Esophagus muscularis mucosa (tissue), 4 donors: ENCODE measurements around the gene FGFRL1. TPM values are rescaled to one million over a fixed set of nuclear protein-coding genes. Genes with fewer than 3 reads are reported as not detected.

ENCODE experiments used
- DNase-seq: peaks from one replicate; pipeline ENCODE4 v3.0.0-alpha.2; 2017; ENCODE audit errors: extremely low spot score
- H3K27ac ChIP-seq, 4 donors: fragments of 200-600 bp; sonication (generic); replicated peaks in 1 of 4; 1 replicate in 3 of 4; 2 replicates in 1 of 4; pipeline ENCODE4 v1.5.1; 2016 to 2019; ENCODE audit warnings: mild to moderate bottlenecking in 1 of 4
- H3K27me3 ChIP-seq, 4 donors: fragments of 200-600 bp; sonication (generic); one replicate each; pipeline versions ENCODE4 v1.5.1 to v1.6.0; 2016 to 2019
- H3K36me3 ChIP-seq, 4 donors: fragments of 200-600 bp; sonication (generic); one replicate each; pipeline ENCODE4 v1.5.1; 2016 to 2019
- H3K4me1 ChIP-seq, 4 donors: fragments of 200-600 bp; sonication (generic); one replicate each; pipeline ENCODE4 v1.5.1; 2016 to 2019
- H3K4me3 ChIP-seq, 4 donors: fragments of 200-600 bp; sonication (generic); 1 replicate in 2 of 4; 2 replicates in 2 of 4; pipeline ENCODE4 v1.5.1; 2016 to 2019; ENCODE audit warnings: mild to moderate bottlenecking in 4 of 4, moderate library complexity in 1 of 4
- H3K9me3 ChIP-seq, 4 donors: fragments of 200-600 bp; sonication (generic); 1 replicate in 3 of 4; 2 replicates in 1 of 4; pipeline ENCODE4 v1.5.1; 2016 to 2019
- CTCF ChIP-seq, 3 experiments: fragments of 200-600 bp in 2 of 3; fragments of 450-650 bp in 1 of 3; sonication (generic) in 2 of 3; IDR thresholded peaks; one replicate each; pipeline ENCODE4 v1.5.1; 2017 to 2019; ENCODE audit warnings: antibody characterized with exemption in 3 of 3, mild to moderate bottlenecking in 2 of 3, moderate library complexity in 1 of 3
- EP300 ChIP-seq: sonication (generic); formaldehyde crosslinking; IDR thresholded peaks from one replicate; pipeline ENCODE4 v1.6.1; 2017; ENCODE audit warnings: antibody characterized with exemption
- POLR2A ChIP-seq: fragments of 450-650 bp; IDR thresholded peaks from one replicate; pipeline ENCODE4 v1.6.1; 2017; ENCODE audit warnings: antibody characterized with exemption, moderate library complexity, mild to moderate bottlenecking, low read depth
- POLR2AphosphoS5 ChIP-seq, 2 donors: sonication (generic); formaldehyde crosslinking; IDR thresholded peaks; one replicate each; pipeline ENCODE4 v1.6.1; 2017; ENCODE audit warnings: antibody characterized with exemption in 2 of 2
- WGBS: methylation state at CpG from one replicate; pipeline ENCODE4 v1.1.5; 2018; 5-methylcytosine and 5-hydroxymethylcytosine counted together
- intact Hi-C: fragments of 100-400 bp; cut with DNase I; formaldehyde crosslinking; loops from one replicate; pipeline ENCODE4 v1.15.1; 2023
- total RNA-seq, 4 donors: library from RNA; depleted of rRNA; stranded (reverse); fragments of >200 nt; gene quantifications; one replicate each; pipeline versions ENCODE4 v1.1.0 to v1.2.1, GENCODE V29; 2016

FGFRL1 gene
- total RNA-seq, 4 donors from 2014 or later, result 22.0 to 54.2 (median 32.5) TPM

- DNase-seq, result no peak
- H3K9me3 ChIP-seq, result no peaks in the 10 kb centered on the region
- peaks cover 23 to 54% (median 45%) of the 10 kb centered on the region in 4 donors for H3K4me1 ChIP-seq
- TF ChIP-seq CTCF (IDR thresholded peaks at IDR 0.05) (no peak), POLR2AphosphoS5 (IDR thresholded peaks at IDR 0.05) (no peak), EP300 (no peak)
- peaks cover 7 to 18% (median 15%) of the 10 kb centered on the region in 4 donors for H3K36me3 ChIP-seq
- H3K27ac ChIP-seq, result no peak overlapping the region
- H3K27me3 ChIP-seq, result peaks cover 0 to 15% (median 6%) of the 10 kb centered on the region in 4 donors
- WGBS, result 81% methylated on average over 12 of the region's 17 CpGs
- intact Hi-C loops, result no loop called here
- H3K4me3 ChIP-seq, result no peak overlapping the region
These were observed 40.4 kb upstream of the FGFRL1 start for GRCh38 chr4:970854-971520.

- Histone ChIP-seq H3K4me3 (peak overlapping the region; percentile 82 to 91 (median 88)), H3K9me3 (no peaks in the 10 kb centered on the region), H3K36me3 (peaks cover 2 to 9% (median 6%) of the 10 kb centered on the region in 4 donors), H3K27me3 (peaks cover 0 to 15% (median 6%) of the 10 kb centered on the region in 4 donors), H3K27ac (peak overlapping the region in 1 of 4 donors; percentile 48), H3K4me1 (peaks cover 23 to 54% (median 45%) of the 10 kb centered on the region in 4 donors)
- intact Hi-C loops, result no loop called here
- DNase-seq, result no peak
- no peak for TF ChIP-seq POLR2AphosphoS5 (IDR thresholded peaks at IDR 0.05)
- TF ChIP-seq CTCF (IDR thresholded peaks at IDR 0.05), result no peak
- no peak for TF ChIP-seq POLR2A
- TF ChIP-seq EP300, result no peak
- 71% methylated on average over 8 of the region's 24 CpGs for WGBS
These were observed 39.5 kb upstream of the FGFRL1 start for GRCh38 chr4:971666-972500.

GRCh38 chr4:972651-973424 lies 38.6 kb upstream of the FGFRL1 start:
- TF ChIP-seq CTCF (IDR thresholded peaks at IDR 0.05), result no peak
- no peak for TF ChIP-seq POLR2A
- TF ChIP-seq POLR2AphosphoS5 (IDR thresholded peaks at IDR 0.05), result no peak
- no peak for TF ChIP-seq EP300
- H3K4me3 ChIP-seq, result peak overlapping the region; percentile 82 to 91 (median 88)
- no peak for DNase-seq
- no peaks in the 10 kb centered on the region for H3K9me3 ChIP-seq
- intact Hi-C loops, result no loop called here
- H3K27ac ChIP-seq, result peak overlapping the region in 3 of 4 donors; percentile 38 to 48 (median 45)
- H3K4me1 ChIP-seq, result peaks cover 20 to 47% (median 40%) of the 10 kb centered on the region in 4 donors
- WGBS, result no CpG with 5 or more reads among the region's 65 CpGs
- peaks cover 0 to under 1% (median 0%) of the 10 kb centered on the region in 4 donors for H3K36me3 ChIP-seq
- H3K27me3 ChIP-seq, result peaks cover 0 to 11% (median 5%) of the 10 kb centered on the region in 4 donors

GRCh38 chr4:973431-974397 lies 37.7 kb upstream of the FGFRL1 start, which contains the start of gene DGKQ:
TSS of gene DGKQ (minus strand) at chr4:973569. CDS start at chr4:973482, 87 bp downstream.
- peaks cover 19 to 38% (median 31%) of the 10 kb centered on the region in 4 donors for H3K4me1 ChIP-seq
- no peaks in the 10 kb centered on the region for H3K9me3 ChIP-seq
- no peaks in the 10 kb centered on the region for H3K36me3 ChIP-seq
- peak within 1 kb of the TSS in 3 of 4 donors; percentile 38 to 51 (median 48) for H3K27ac ChIP-seq
- peak in 1 of 3 experiments; percentile 2 for TF ChIP-seq CTCF (IDR thresholded peaks at IDR 0.05)
- no peak for TF ChIP-seq POLR2A
- TF ChIP-seq POLR2AphosphoS5 (IDR thresholded peaks at IDR 0.05), result peak in 1 of 2 donors; percentile 16
- no peak for TF ChIP-seq EP300
- DNase-seq, result peak; percentile 96
- intact Hi-C loops, result no loop called here
- H3K27me3 ChIP-seq, result peaks cover 0 to 2% (median under 1%) of the 10 kb centered on the region in 4 donors
- 54% methylated on average over 25 of the region's 123 CpGs for WGBS
- H3K4me3 ChIP-seq, result peak within 1 kb of the TSS; percentile 82 to 91 (median 88)
